Endodermal cell (in vitro differentiated cells): ENCODE data around the gene NDOR1. TPM values are rescaled to one million over a fixed set of nuclear protein-coding genes. Genes with fewer than 3 reads are reported as not detected.
A peak's percentile ranks its signal among the peaks of the same experiment; 100 is the strongest.

Source experiments
- DNase-seq: peaks from one replicate; pipeline ENCODE4 v3.0.0-alpha.2; 2017
- H3K27ac ChIP-seq: 2 replicates; pipeline ENCODE4 v1.5.1; 2013; ENCODE audit warnings: mild to moderate bottlenecking, low read depth, low read length, moderate library complexity
- H3K27me3 ChIP-seq: 2 replicates; pipeline ENCODE4 v1.6.1; 2013; ENCODE audit warnings: mild to moderate bottlenecking, low read length, moderate library complexity; ENCODE audit not compliant: insufficient read depth, control insufficient read depth, poor library complexity, severe bottlenecking
- H3K36me3 ChIP-seq: 2 replicates; pipeline ENCODE4 v1.7.0; 2013; ENCODE audit warnings: mild to moderate bottlenecking, low read length, moderate library complexity; ENCODE audit not compliant: control insufficient read depth, insufficient read depth
- H3K4me1 ChIP-seq: one replicate; pipeline ENCODE4 v1.7.0; 2013; ENCODE audit warnings: low read length; ENCODE audit not compliant: control insufficient read depth, insufficient read depth
- H3K4me3 ChIP-seq: 2 replicates; pipeline ENCODE4 v1.5.1; 2013; ENCODE audit warnings: mild to moderate bottlenecking, low read length, moderate library complexity
- H3K9ac ChIP-seq: 2 replicates; pipeline ENCODE4 v1.6.1; 2013; ENCODE audit warnings: mild to moderate bottlenecking, low read length, moderate library complexity; ENCODE audit not compliant: poor library complexity, severe bottlenecking; ENCODE audit errors: extremely low read depth
- H3K9me3 ChIP-seq: 2 replicates; pipeline ENCODE4 v1.6.1; 2013; ENCODE audit warnings: mild to moderate bottlenecking, low read length, moderate library complexity; ENCODE audit not compliant: control insufficient read depth
- H3K27ac Mint-ChIP-seq: 2 replicates; pipeline ENCODE4 v1.8.0; 2020; ENCODE audit warnings: mixed read lengths
- H3K27me3 Mint-ChIP-seq: 2 replicates; pipeline ENCODE4 v1.8.0; 2021; ENCODE audit warnings: mild to moderate bottlenecking, mixed read lengths; ENCODE audit not compliant: insufficient read depth
- H3K36me3 Mint-ChIP-seq: 2 replicates; pipeline ENCODE4 v1.8.0; 2020; ENCODE audit warnings: low read depth, mixed read lengths
- H3K4me1 Mint-ChIP-seq: 2 replicates; pipeline ENCODE4 v1.8.0; 2020; ENCODE audit warnings: mixed read lengths
- H3K4me3 Mint-ChIP-seq: 2 replicates; pipeline ENCODE4 v1.8.0; 2020; ENCODE audit warnings: mild to moderate bottlenecking, moderate library complexity, mixed read lengths
- H3K9me3 Mint-ChIP-seq: 2 replicates; pipeline ENCODE4 v1.8.0; 2020; ENCODE audit warnings: mild to moderate bottlenecking, mixed read lengths
- WGBS, 2 experiments: methylation state at CpG; one replicate each; pipeline versions ENCODE4 v1.1.5 to v1.1.7; 2013; ENCODE audit warnings: missing lambda C conversion rate in 2 of 2, mixed read lengths in 1 of 2; ENCODE audit not compliant: insufficient coverage in 1 of 2, insufficient read length in 1 of 2; 5-methylcytosine and 5-hydroxymethylcytosine counted together
- total RNA-seq, 2 donors: library from RNA; stranded (reverse); fragmentation: NEBNext Ultra II Directional in 1 of 2; extraction: Animal tissue kit (Norgen Biotek cat#: 25700) in 1 of 2; gene quantifications; 2 replicates in 1 of 2; 3 replicates in 1 of 2; pipeline ENCODE4 v1.2.1, GENCODE V29; 2021
- TF ChIP-seq, protein P1 (sequence below): fragments of 200-600 bp; sonication (generic); conservative IDR thresholded peaks from 2 replicates; pipeline ENCODE4 v1.5.0; 2021; ENCODE audit warnings: antibody characterized with exemption, mild to moderate bottlenecking

The NDOR1 gene
- total RNA-seq, 2 donors from 2014 or later: 39.2 to 41.4 TPM

DNA sequence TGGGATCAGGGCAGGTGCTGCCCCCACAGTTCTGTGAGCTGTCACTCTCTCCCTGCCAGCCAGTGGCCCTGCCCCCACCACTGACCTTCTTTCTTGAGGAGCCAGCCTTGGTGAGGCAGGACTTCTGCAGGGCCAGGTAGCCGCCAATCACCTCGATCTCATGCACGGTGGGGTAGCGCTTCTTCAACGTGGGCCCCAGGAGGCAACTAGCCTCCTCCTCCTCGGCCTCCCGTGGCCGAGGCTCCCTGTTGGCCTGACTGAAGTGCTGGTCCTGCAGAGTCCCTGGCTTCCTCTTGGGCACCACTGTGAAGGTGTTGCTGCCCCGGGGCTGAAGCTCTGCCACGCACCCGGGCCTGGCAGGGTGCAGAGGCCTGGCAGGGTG, 6.6 kb upstream of the NDOR1 start:
- TF ChIP-seq, protein P1, sequence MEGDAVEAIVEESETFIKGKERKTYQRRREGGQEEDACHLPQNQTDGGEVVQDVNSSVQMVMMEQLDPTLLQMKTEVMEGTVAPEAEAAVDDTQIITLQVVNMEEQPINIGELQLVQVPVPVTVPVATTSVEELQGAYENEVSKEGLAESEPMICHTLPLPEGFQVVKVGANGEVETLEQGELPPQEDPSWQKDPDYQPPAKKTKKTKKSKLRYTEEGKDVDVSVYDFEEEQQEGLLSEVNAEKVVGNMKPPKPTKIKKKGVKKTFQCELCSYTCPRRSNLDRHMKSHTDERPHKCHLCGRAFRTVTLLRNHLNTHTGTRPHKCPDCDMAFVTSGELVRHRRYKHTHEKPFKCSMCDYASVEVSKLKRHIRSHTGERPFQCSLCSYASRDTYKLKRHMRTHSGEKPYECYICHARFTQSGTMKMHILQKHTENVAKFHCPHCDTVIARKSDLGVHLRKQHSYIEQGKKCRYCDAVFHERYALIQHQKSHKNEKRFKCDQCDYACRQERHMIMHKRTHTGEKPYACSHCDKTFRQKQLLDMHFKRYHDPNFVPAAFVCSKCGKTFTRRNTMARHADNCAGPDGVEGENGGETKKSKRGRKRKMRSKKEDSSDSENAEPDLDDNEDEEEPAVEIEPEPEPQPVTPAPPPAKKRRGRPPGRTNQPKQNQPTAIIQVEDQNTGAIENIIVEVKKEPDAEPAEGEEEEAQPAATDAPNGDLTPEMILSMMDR: no peak
- Mint-ChIP-seq H3K36me3 (peaks cover 1% of the 10 kb centered on the region), H3K27me3 (no peaks in the 10 kb centered on the region), H3K9me3 (no peaks in the 10 kb centered on the region), H3K27ac (no peak overlapping the region), H3K4me3 (peak overlapping the region; percentile 70), H3K4me1 (peaks cover 22% of the 10 kb centered on the region)
- no peaks in the 10 kb centered on the region for H3K9me3 ChIP-seq
- no peak overlapping the region for H3K27ac ChIP-seq
- H3K4me1 ChIP-seq: peaks cover 24% of the 10 kb centered on the region
- H3K9ac ChIP-seq: no peak overlapping the region
- H3K4me3 ChIP-seq: peak overlapping the region; percentile 66
- H3K27me3 ChIP-seq: no peaks in the 10 kb centered on the region
- no peak for DNase-seq
- H3K36me3 ChIP-seq: no peaks in the 10 kb centered on the region
- 81 to 85% methylated on average over 5 to 11 of the region's 11 CpGs for WGBS, 2 experiments

DNA sequence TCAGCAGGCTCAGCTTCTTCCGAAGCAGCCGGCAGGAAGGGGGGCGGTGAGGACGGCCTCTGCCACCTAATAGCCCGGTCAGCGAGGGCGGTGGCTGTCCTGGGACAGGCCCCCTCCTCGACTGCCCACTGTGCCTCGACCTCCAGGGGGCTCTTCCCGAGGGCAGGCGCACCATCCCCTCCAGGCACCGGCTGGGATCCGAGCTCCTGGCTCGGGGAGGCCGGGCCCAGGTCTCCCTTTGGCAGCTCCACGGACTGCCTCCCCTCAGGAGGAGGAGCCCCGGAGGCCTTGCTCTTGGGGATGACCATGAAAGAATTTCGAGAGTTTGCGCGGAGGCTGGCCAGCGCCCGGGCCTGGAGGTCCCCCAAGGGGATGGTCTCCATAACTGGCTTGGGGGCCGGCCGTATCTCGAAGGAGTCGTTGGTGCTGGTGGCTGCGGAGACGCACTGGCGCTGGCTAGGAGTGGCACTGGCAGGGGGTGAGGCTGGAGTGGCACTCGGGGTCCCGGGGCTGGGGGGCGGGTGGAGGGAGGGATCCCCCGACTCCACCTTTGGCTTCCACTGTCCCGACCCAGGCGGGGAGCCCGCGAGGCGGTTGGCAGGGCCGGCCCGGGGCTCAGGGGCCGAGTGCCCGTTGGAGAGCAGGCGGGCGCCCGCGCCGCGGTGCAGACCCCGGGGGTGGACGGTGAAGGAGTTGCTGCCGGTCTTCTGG, 5.9 kb upstream of the NDOR1 start:
- no peaks in the 10 kb centered on the region for H3K27me3 Mint-ChIP-seq
- H3K27ac ChIP-seq: no peak overlapping the region
- no peaks in the 10 kb centered on the region for H3K9me3 Mint-ChIP-seq
- H3K27me3 ChIP-seq: no peaks in the 10 kb centered on the region
- peak overlapping the region; percentile 66 for H3K4me3 ChIP-seq
- peaks cover 28% of the 10 kb centered on the region for H3K4me1 Mint-ChIP-seq
- H3K4me1 ChIP-seq: peaks cover 29% of the 10 kb centered on the region
- no peak overlapping the region for H3K27ac Mint-ChIP-seq
- H3K36me3 Mint-ChIP-seq: peaks cover 1% of the 10 kb centered on the region
- H3K9ac ChIP-seq: no peak overlapping the region
- no peaks in the 10 kb centered on the region for H3K9me3 ChIP-seq
- no peaks in the 10 kb centered on the region for H3K36me3 ChIP-seq
- peak overlapping the region; percentile 70 for H3K4me3 Mint-ChIP-seq
- DNase-seq: peak; percentile 68
- 27 to 44% methylated on average over 11 to 51 of the region's 51 CpGs for WGBS, 2 experiments
- TF ChIP-seq, protein P1: peak; percentile 19

DNA sequence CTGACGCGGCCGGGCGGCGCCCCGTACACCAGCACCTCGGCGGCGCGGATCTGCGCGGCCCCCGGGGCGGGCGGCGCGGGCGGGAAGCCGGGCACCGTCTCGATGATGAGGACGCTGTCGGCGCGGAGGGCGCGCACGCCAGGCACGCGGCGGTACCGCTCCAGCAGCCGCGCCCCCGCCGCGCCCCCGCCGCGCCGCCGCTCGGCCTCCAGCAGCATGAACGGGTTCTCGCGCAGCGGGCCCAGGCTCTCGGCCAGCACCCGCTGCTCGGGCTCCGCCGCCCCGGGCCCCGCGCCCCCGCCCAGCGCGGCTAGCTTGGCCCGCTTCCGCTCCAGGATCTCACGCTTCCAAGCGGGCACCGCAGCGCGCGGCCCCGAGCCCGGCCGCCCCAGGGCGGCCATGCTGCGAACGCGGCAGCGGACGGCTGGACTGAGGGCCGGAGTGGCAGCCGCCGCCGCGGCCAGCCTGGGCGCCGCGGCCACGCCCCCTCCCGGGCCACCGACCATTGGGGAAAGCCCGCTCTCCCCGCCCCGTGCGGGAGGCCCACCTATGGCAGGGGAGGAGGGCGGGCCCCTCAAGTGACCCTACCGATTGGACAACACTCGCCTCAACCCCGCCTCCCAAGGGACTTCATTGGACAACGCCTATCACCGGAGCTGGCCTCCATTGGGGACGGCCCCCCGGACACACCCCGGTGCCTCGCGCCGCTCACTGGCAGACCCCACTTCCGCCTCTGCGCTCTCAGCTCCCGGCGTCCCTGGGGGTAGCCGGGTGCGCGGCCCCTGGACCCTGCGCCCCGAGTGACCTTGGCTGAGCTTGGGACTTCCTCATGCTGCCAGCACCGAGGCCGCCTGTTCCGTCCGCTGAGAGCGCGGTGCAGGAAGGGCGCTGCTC, 4.9 kb upstream of the NDOR1 start, which contains the start of gene TPRN:
Gene TPRN (minus strand): TSS at position 431 of the 894 bp plus-strand sequence. CDS start 30 bp downstream, at position 401.
- no peaks in the 10 kb centered on the region for H3K9me3 Mint-ChIP-seq
- H3K4me1 Mint-ChIP-seq: peaks cover 27% of the 10 kb centered on the region
- no peaks in the 10 kb centered on the region for H3K9me3 ChIP-seq
- peak within 1 kb of the TSS; percentile 86 for H3K27ac Mint-ChIP-seq
- peaks cover 30% of the 10 kb centered on the region for H3K4me1 ChIP-seq
- no peaks in the 10 kb centered on the region for H3K36me3 ChIP-seq
- TF ChIP-seq, protein P1: no peak
- H3K4me3 ChIP-seq: peak within 1 kb of the TSS; percentile 83
- no peaks in the 10 kb centered on the region for H3K27me3 ChIP-seq
- 0% methylated on average over 36 to 118 of the region's 118 CpGs for WGBS, 2 experiments
- no peaks in the 10 kb centered on the region for H3K36me3 Mint-ChIP-seq
- H3K9ac ChIP-seq: no peak within 1 kb of the TSS
- no peak within 1 kb of the TSS for H3K27ac ChIP-seq
- peak within 1 kb of the TSS; percentile 71 for H3K4me3 Mint-ChIP-seq
- H3K27me3 Mint-ChIP-seq: no peaks in the 10 kb centered on the region
- peak; percentile 99 for DNase-seq
